ENCODE results near the gene LAMA2.

Gene LAMA2

DNA sequence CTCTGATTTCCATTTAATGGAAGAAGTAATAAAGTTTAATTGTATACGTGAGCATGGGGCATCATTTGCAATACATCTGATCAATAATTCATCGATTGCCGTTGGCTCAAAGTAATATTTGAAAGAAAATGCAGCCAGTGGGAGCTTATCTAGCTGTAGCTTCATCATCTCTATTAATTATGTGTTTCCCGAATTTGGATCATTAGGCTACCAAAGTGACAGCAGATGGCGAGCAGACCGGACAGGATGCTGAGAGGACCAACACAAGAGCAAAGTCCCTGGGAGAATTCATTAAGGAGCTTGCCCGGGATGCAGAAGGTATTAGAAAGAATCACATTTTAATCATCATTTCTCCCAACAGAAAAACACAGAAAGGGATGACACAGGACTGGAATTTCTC is 500.0 kb downstream of the LAMA2 start:
- TF ChIP-seq POLR2A (IDR thresholded peaks at IDR 0.05; ENCODE audit: low read length) = no peak
- no peak for TF ChIP-seq GATA1 (IDR thresholded peaks at IDR 0.05; ENCODE audit: low read depth, low read length)
- no peak for DNase-seq

- no peak for DNase-seq
Observed at GRCh38 chr6:129385117-129385516, 502.2 kb downstream of the LAMA2 start.

GRCh38 chr6:129390900-129391299 is 508.0 kb downstream of the LAMA2 start:
- no peak for TF ChIP-seq POLR2A (IDR thresholded peaks at IDR 0.05; ENCODE audit: low read length)
- TF ChIP-seq GATA1 (IDR thresholded peaks at IDR 0.05; ENCODE audit: low read depth, low read length) = no peak
- DNase-seq = no peak

More at GRCh38 chr6:129385117-129385516, 502.2 kb downstream of the LAMA2 start:
- no peak for TF ChIP-seq POLR2A (IDR thresholded peaks at IDR 0.05; ENCODE audit: low read length)
- TF ChIP-seq GATA1 (IDR thresholded peaks at IDR 0.05; ENCODE audit: low read depth, low read length) = no peak

DNA sequence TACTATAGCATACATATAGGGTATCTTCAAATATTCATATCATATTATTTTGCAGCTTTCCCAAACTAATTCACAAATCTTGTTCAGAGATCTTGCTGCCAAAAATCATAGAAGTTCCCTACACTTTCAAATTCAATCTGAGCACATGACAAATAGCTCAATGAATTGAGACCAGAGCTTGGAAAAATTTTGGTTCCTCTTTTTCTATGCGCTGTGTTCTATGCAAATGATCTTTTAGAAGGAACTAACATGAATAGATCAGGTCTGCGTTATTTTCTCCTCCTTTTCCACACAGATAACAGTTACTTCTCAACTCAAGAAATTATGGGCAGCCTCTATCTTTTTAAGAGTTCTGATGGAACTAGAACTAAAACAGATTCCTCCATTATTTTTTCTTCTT is 510.7 kb downstream of the LAMA2 start:
- DNase-seq = no peak
- no peak for TF ChIP-seq GATA1 (IDR thresholded peaks at IDR 0.05; ENCODE audit: low read depth, low read length)
- no peak for TF ChIP-seq POLR2A (IDR thresholded peaks at IDR 0.05; ENCODE audit: low read length)

- TF ChIP-seq POLR2A (IDR thresholded peaks at IDR 0.05; ENCODE audit: low read length) = no peak
- TF ChIP-seq GATA1 (IDR thresholded peaks at IDR 0.05; ENCODE audit: low read depth, low read length) = no peak
- DNase-seq = no peak
Observed at GRCh38 chr6:129398764-129399163, 515.8 kb downstream of the LAMA2 start.

- no peak for TF ChIP-seq POLR2A (IDR thresholded peaks at IDR 0.05; ENCODE audit: low read length)
- DNase-seq = no peak
Observed at GRCh38 chr6:129402244-129402643, 519.3 kb downstream of the LAMA2 start.

DNA sequence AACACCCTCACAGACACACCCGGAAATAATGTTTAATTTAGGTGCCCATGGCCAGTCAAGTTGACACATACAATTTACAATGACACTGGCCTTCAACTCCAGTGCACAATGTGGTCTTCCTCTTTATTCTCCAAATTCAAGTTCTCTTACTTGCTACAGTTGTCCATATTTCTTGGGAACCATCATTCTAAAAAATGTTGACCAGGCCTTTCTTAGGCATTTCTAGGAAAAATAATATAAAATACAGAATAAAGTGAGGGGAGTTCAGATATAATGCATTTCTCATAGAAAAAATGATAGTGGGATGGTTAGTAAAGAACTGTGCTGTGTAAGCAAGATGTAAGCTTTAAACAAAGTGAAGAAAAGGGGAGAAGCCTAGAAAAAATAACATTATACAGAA is 528.2 kb downstream of the LAMA2 start:
- no peak for DNase-seq
- no peak for TF ChIP-seq POLR2A (IDR thresholded peaks at IDR 0.05; ENCODE audit: low read length)
- no peak for TF ChIP-seq GATA1 (IDR thresholded peaks at IDR 0.05; ENCODE audit: low read depth, low read length)

DNA sequence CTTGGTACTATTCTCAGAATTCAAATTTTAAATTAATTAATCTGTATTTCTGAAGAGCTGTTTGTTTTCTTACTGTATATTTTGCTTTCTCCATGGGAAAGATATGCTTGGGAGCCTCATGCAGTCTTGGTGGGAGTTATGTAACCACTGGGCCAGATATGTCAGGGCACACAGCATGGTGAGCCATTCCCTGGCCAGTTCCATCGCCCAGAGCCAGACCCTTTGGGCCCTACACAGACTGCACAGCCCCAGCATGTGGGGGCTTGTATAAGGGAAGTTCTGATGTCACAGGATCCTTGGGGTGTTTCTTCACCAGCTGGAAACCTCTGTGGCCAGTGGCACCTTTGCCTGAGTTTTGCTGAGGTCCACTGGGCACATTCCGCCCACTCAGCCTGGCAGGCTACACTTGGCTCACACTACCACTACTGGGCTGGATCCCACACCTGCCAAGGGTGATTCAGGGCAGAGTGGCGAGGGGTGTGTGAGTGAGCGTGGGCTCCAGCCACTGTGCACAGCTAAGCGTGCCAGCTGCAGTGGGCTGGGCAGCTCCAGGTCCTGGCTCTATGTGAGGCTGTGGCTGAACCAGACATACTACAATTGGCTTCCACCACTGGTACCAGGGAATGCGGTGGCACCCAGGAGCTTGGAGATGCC is 533.5 kb downstream of the LAMA2 start:
- TF ChIP-seq GATA1 (IDR thresholded peaks at IDR 0.05; ENCODE audit: low read depth, low read length) (no peak), POLR2A (IDR thresholded peaks at IDR 0.05; ENCODE audit: low read length) (no peak)

DNA sequence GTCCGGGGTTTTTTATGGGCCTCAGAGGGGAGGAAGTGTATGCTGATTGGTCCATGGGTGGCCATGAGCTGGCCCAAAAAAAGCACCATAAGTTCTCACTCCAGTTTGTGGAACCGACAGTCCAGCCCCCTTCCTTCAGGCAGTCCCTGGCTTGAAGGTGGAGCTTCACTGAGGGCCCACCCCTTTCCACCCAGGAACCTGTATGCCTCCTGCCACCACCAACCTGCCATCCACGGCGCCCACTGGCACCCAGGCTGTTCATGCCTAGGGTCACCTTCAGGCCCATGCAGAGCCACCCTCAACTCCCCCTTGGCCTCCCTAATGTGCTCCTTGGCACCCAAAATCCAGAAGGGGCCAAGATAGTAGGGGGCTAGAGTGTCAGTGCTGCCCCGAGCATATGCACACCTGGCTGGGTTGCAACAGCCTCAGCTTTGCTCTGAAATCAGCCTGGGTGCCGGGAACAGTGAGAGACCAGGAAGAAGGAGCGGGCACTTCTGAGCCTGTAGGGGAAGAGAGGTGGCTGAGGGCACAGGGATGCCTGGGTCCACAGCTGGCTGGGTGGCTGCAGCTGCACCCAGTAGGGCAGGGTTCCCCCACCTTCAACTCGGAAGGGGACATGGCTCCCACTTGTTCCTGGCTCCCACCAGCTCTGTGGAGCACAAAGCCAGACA is 534.6 kb downstream of the LAMA2 start:
- no peak for TF ChIP-seq POLR2A (IDR thresholded peaks at IDR 0.05; ENCODE audit: low read length)
- no peak for TF ChIP-seq GATA1 (IDR thresholded peaks at IDR 0.05; ENCODE audit: low read depth, low read length)
- no peak for DNase-seq

More for the DNA sequence above, 533.5 kb downstream of the LAMA2 start:
- no peak for DNase-seq

GRCh38 chr6:129419324-129419723 is 536.4 kb downstream of the LAMA2 start:
- DNase-seq = no peak
- TF ChIP-seq POLR2A (IDR thresholded peaks at IDR 0.05; ENCODE audit: low read length) (no peak), GATA1 (IDR thresholded peaks at IDR 0.05; ENCODE audit: low read depth, low read length) (no peak)

GRCh38 chr6:129426343-129426742 is 543.4 kb downstream of the LAMA2 start:
- TF ChIP-seq POLR2A (IDR thresholded peaks at IDR 0.05; ENCODE audit: low read length) (no peak), GATA1 (IDR thresholded peaks at IDR 0.05; ENCODE audit: low read depth, low read length) (no peak)
- no peak for DNase-seq

DNA sequence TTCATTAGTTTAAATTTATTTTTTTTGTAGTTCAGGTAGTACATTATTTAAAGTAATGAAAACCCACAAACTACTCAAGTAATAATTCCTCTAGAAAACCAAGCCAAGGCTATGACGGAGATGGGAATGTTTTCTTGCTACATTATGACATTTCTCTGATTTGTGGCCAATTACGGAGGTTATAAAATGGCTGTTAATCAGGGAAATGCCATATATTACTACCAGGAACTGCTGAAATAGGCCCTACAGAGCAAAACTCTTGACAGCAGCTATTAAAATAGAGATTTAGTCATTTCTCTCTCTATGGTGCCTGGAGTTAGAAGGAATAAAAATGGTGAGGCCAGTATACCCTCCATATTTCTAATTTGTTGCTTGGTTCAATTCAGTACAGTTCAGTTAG is 547.0 kb downstream of the LAMA2 start:
- no peak for DNase-seq
- TF ChIP-seq POLR2A (IDR thresholded peaks at IDR 0.05; ENCODE audit: low read length) (no peak), GATA1 (IDR thresholded peaks at IDR 0.05; ENCODE audit: low read depth, low read length) (no peak)

DNA sequence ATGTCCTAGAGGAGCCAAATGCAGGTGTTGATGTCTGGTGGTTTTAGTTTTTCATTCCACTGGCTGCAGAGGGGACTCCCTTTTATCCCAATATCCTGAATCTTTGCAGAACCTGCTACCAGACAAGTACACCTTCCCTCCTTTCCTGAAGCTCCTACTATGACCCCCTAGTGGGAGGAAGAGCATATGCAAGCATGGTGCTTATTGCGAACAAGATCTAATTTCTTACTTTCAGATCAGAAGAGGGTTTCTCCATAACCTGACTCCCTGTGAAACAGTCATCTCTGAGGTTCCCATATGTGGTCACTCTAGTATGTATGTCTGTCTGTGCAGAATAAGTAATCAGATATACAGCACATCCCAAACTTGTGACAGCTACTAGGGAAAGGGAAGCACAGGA is 549.8 kb downstream of the LAMA2 start:
- no peak for DNase-seq
- no peak for TF ChIP-seq GATA1 (IDR thresholded peaks at IDR 0.05; ENCODE audit: low read depth, low read length)
- TF ChIP-seq POLR2A (IDR thresholded peaks at IDR 0.05; ENCODE audit: low read length) = no peak

DNA sequence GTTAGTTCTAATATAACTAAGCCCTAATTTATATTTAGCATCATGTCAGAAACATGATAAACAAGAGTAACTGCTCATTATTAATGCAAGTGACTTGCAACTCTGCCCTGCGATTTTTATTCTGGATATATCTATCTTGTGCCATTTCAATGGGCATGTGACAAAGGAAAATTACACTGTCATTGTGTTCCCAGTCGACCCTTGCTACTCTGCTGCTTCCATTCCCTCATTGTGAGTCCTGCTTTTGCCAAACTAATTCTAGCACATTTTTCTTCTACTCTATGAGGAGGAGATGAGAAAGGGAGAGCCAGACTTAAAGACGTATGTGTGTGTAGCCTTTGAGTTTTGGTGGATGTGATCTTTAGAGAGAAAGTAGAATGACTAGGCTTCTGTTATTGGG is 551.2 kb downstream of the LAMA2 start:
- TF ChIP-seq POLR2A (IDR thresholded peaks at IDR 0.05; ENCODE audit: low read length) (no peak), GATA1 (IDR thresholded peaks at IDR 0.05; ENCODE audit: low read depth, low read length) (no peak)
- no peak for DNase-seq

DNA sequence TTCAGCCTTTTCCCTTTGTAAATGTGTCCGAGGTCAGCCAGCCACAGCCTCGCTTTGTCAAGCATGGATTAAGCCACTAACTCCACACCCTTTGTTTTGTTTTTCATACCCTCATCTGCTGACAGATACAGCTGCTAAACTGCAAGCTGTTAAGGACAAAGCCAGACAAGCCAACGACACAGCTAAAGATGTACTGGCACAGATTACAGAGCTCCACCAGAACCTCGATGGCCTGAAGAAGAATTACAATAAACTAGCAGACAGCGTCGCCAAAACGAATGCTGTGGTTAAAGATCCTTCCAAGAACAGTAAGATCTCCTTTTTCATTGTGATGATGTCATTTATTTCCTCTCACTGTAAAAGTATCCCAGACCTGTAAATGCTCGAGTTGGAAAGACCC is 557.8 kb downstream of the LAMA2 start:
- no peak for TF ChIP-seq POLR2A (IDR thresholded peaks at IDR 0.05; ENCODE audit: low read length)
- no peak for TF ChIP-seq GATA1 (IDR thresholded peaks at IDR 0.05; ENCODE audit: low read depth, low read length)
- DNase-seq = peak; percentile 10 to 25

All from erythroblast (primary cell).